Measurements from ENCODE around the gene GNAQ. TPM values are rescaled to one million over a fixed set of nuclear protein-coding genes. Genes with fewer than 3 reads are reported as not detected.

GNAQ gene
- total and polyA plus RNA-seq, 4 donors: 6.8 to 19.6 (median 12.6) TPM

DNA sequence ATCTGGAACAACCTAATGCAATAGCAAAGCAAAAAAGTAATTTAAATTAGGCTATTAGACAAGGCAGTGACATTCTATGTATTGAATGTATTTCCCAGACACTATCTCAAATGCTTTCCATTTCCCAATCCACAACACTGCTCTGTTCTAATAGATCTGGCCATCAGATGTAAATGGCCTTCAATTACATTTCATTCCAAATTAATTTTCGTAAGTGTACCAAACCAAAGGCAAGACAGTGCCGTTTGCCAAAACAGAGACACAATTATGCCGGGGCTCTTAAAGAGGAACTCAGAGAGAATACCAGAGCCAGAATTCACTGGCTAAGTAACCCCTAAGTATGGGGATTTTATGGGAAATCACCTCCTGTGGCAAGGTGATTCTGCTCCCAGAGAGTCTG is 63.1 kb downstream of the GNAQ start:
- peaks cover 0 to 4% (median 1%) of the 10 kb centered on the region in 4 donors for H3K4me1 ChIP-seq (ENCODE audit: control insufficient read depth in 4 of 4, insufficient read depth in 4 of 4, low read length in 3 of 4)
- WGBS: 85% methylated on average over 3 of the region's 3 CpGs
- no peaks in the 10 kb centered on the region for H3K27me3 ChIP-seq (ENCODE audit: control insufficient read depth in 4 of 4, insufficient read depth in 4 of 4, low read length in 3 of 4)
- no peaks in the 10 kb centered on the region for H3K9me3 ChIP-seq (ENCODE audit: control insufficient read depth in 4 of 4, low read length in 3 of 4)
- H3K36me3 ChIP-seq (ENCODE audit: control insufficient read depth in 4 of 4, insufficient read depth in 3 of 4, low read depth in 1 of 4, low read length in 3 of 4): no peaks in the 10 kb centered on the region
- TF ChIP-seq EGR1 (IDR thresholded peaks at IDR 0.05; ENCODE audit: low read depth in 2 of 2) (no peak), SP1 (IDR thresholded peaks at IDR 0.05) (no peak), FOXA1 (IDR thresholded peaks at IDR 0.05) (no peak)
- TF ChIP-seq, protein P1, sequence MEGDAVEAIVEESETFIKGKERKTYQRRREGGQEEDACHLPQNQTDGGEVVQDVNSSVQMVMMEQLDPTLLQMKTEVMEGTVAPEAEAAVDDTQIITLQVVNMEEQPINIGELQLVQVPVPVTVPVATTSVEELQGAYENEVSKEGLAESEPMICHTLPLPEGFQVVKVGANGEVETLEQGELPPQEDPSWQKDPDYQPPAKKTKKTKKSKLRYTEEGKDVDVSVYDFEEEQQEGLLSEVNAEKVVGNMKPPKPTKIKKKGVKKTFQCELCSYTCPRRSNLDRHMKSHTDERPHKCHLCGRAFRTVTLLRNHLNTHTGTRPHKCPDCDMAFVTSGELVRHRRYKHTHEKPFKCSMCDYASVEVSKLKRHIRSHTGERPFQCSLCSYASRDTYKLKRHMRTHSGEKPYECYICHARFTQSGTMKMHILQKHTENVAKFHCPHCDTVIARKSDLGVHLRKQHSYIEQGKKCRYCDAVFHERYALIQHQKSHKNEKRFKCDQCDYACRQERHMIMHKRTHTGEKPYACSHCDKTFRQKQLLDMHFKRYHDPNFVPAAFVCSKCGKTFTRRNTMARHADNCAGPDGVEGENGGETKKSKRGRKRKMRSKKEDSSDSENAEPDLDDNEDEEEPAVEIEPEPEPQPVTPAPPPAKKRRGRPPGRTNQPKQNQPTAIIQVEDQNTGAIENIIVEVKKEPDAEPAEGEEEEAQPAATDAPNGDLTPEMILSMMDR (IDR thresholded peaks at IDR 0.05; ENCODE audit: low read depth, low read length, missing input control): no peak
- H3K27ac ChIP-seq (ENCODE audit: low read depth in 1 of 2, low read length in 2 of 2): no peak overlapping the region
- no peak overlapping the region for H3K4me3 ChIP-seq (ENCODE audit: low read depth in 1 of 3, low read length in 3 of 3)
- no peak for DNase-seq (ENCODE audit: low spot score)
- H3K9ac ChIP-seq (ENCODE audit: low read depth in 1 of 2, low read length in 2 of 2): no peak overlapping the region

DNA sequence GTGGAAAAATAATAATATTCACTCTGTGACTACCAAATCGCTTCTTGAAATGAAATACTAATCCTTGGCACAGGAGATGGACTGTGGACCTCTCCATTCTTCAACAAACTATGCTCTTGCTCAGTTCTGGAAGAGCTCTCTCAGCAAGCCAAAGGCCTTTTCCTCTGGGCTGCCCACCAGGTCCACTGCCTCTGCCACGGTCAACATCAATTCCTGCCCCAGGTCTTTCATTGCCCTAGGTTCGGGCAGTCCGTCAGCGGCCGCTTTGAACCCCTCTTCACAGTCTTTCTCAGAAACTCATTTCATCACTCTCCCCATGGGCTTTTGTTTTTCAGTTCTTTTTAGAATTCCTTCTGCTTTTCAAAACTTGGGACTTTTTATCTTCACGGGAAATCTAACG is 64.9 kb downstream of the GNAQ start:
- TF ChIP-seq, protein P2, sequence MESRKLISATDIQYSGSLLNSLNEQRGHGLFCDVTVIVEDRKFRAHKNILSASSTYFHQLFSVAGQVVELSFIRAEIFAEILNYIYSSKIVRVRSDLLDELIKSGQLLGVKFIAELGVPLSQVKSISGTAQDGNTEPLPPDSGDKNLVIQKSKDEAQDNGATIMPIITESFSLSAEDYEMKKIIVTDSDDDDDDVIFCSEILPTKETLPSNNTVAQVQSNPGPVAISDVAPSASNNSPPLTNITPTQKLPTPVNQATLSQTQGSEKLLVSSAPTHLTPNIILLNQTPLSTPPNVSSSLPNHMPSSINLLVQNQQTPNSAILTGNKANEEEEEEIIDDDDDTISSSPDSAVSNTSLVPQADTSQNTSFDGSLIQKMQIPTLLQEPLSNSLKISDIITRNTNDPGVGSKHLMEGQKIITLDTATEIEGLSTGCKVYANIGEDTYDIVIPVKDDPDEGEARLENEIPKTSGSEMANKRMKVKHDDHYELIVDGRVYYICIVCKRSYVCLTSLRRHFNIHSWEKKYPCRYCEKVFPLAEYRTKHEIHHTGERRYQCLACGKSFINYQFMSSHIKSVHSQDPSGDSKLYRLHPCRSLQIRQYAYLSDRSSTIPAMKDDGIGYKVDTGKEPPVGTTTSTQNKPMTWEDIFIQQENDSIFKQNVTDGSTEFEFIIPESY (IDR thresholded peaks at IDR 0.05): no peak
- TF ChIP-seq, protein P3, sequence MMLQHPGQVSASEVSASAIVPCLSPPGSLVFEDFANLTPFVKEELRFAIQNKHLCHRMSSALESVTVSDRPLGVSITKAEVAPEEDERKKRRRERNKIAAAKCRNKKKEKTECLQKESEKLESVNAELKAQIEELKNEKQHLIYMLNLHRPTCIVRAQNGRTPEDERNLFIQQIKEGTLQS (IDR thresholded peaks at IDR 0.05): no peak
- TF ChIP-seq YY1 (IDR thresholded peaks at IDR 0.05) (no peak), TAF1 (conservative IDR thresholded peaks at IDR 0.05) (no peak), SP1 (IDR thresholded peaks at IDR 0.05) (no peak), EGR1 (IDR thresholded peaks at IDR 0.05; ENCODE audit: low read depth in 2 of 2) (no peak), GABPA (IDR thresholded peaks at IDR 0.05 in 1 of 2, conservative IDR thresholded peaks at IDR 0.05 in 1 of 2) (no peak), RAD21 (IDR thresholded peaks at IDR 0.05) (no peak), NR2F2 (IDR thresholded peaks at IDR 0.05) (no peak)
- TF ChIP-seq, protein P1 (IDR thresholded peaks at IDR 0.05; ENCODE audit: low read depth, low read length, missing input control): no peak
- Histone ChIP-seq H3K36me3 (ENCODE audit: control insufficient read depth in 4 of 4, insufficient read depth in 3 of 4, low read depth in 1 of 4, low read length in 3 of 4) (no peaks in the 10 kb centered on the region), H3K27me3 (ENCODE audit: control insufficient read depth in 4 of 4, insufficient read depth in 4 of 4, low read length in 3 of 4) (no peaks in the 10 kb centered on the region), H3K27ac (ENCODE audit: low read depth in 1 of 2, low read length in 2 of 2) (no peak overlapping the region), H3K4me1 (ENCODE audit: control insufficient read depth in 4 of 4, insufficient read depth in 4 of 4, low read length in 3 of 4) (peaks cover 0 to 7% (median 2%) of the 10 kb centered on the region in 4 donors), H3K9ac (ENCODE audit: low read depth in 1 of 2, low read length in 2 of 2) (no peak overlapping the region), H3K4me3 (ENCODE audit: low read depth in 1 of 3, low read length in 3 of 3) (no peak overlapping the region), H3K9me3 (ENCODE audit: control insufficient read depth in 4 of 4, low read length in 3 of 4) (no peaks in the 10 kb centered on the region)
- 75% methylated on average over 8 of the region's 8 CpGs for WGBS
- no peak for DNase-seq (ENCODE audit: low spot score)
